ENCODE measurements around the gene DDX31.
"Not testable (repeated sequence)": the region's sequence is repeated elsewhere in the genome, so short reads cannot be mapped to it uniquely, and the experiment has no call there.

Gene DDX31

GRCh38 chr9:132575811-132576210 lies 94.0 kb downstream of the DDX31 start:
- no peak for FAIRE-seq

- no peak for FAIRE-seq
Measured at GRCh38 chr9:132575005-132575609, 94.7 kb downstream of the DDX31 start.

GRCh38 chr9:132572921-132573320 lies 96.9 kb downstream of the DDX31 start:
- FAIRE-seq, result no peak

- no peak for FAIRE-seq
Measured at GRCh38 chr9:132571806-132572600, 97.8 kb downstream of the DDX31 start.

- FAIRE-seq, result not testable (repeated sequence)
Measured at GRCh38 chr9:132568787-132569186, 101.0 kb downstream of the DDX31 start.

GRCh38 chr9:132564526-132564925 lies 105.3 kb downstream of the DDX31 start:
- FAIRE-seq, result no peak

GRCh38 chr9:132562306-132562573 lies 107.5 kb downstream of the DDX31 start:
- no peak for FAIRE-seq

GRCh38 chr9:132560616-132561202 lies 109.1 kb downstream of the DDX31 start:
- no peak for FAIRE-seq

GRCh38 chr9:132559711-132560110 lies 110.1 kb downstream of the DDX31 start:
- FAIRE-seq, result no peak

GRCh38 chr9:132557159-132557558 lies 112.6 kb downstream of the DDX31 start:
- no peak for FAIRE-seq

GRCh38 chr9:132556714-132557113 lies 113.1 kb downstream of the DDX31 start:
- FAIRE-seq, result no peak

- no peak for FAIRE-seq
Measured at GRCh38 chr9:132556235-132556634, 113.5 kb downstream of the DDX31 start.

- no peak for FAIRE-seq
Measured at GRCh38 chr9:132555528-132555927, 114.3 kb downstream of the DDX31 start.

- no peak for FAIRE-seq
Measured at GRCh38 chr9:132554755-132555154, 115.0 kb downstream of the DDX31 start.

- FAIRE-seq, result no peak
Measured at GRCh38 chr9:132552041-132552440, 117.7 kb downstream of the DDX31 start.

GRCh38 chr9:132551556-132551955 lies 118.2 kb downstream of the DDX31 start:
- FAIRE-seq, result no peak

GRCh38 chr9:132548751-132549640 lies 120.8 kb downstream of the DDX31 start:
- FAIRE-seq, result no peak

GRCh38 chr9:132547976-132548730 lies 121.6 kb downstream of the DDX31 start:
- FAIRE-seq, result no peak

GRCh38 chr9:132547436-132547835 lies 122.3 kb downstream of the DDX31 start:
- no peak for FAIRE-seq

GRCh38 chr9:132547052-132547431 lies 122.7 kb downstream of the DDX31 start:
- no peak for FAIRE-seq

GRCh38 chr9:132546148-132547051 lies 123.4 kb downstream of the DDX31 start:
- FAIRE-seq, result no peak

Data from endometrium (tissue), 2 donors.